ENCODE measurements around the gene NKAIN4. TPM values are rescaled to one million over a fixed set of nuclear protein-coding genes. Genes with fewer than 3 reads are reported as not detected.

Gene NKAIN4
- total RNA-seq, 4 donors from 2014 or later = not detected

GRCh38 chr20:63261795-63262528 lies 7.7 kb upstream of the NKAIN4 start:
- no peaks in the 10 kb centered on the region for H3K4me1 ChIP-seq
- H3K9me3 ChIP-seq = no peaks in the 10 kb centered on the region
- H3K4me3 ChIP-seq = no peak overlapping the region
- no peaks in the 10 kb centered on the region for H3K27me3 ChIP-seq
- no peaks in the 10 kb centered on the region for H3K36me3 ChIP-seq
- no peak overlapping the region for H3K27ac ChIP-seq
- no peak for TF ChIP-seq POLR2A (IDR thresholded peaks at IDR 0.05)
- TF ChIP-seq CTCF (IDR thresholded peaks at IDR 0.05) = no peak
- no peak for DNase-seq

DNA sequence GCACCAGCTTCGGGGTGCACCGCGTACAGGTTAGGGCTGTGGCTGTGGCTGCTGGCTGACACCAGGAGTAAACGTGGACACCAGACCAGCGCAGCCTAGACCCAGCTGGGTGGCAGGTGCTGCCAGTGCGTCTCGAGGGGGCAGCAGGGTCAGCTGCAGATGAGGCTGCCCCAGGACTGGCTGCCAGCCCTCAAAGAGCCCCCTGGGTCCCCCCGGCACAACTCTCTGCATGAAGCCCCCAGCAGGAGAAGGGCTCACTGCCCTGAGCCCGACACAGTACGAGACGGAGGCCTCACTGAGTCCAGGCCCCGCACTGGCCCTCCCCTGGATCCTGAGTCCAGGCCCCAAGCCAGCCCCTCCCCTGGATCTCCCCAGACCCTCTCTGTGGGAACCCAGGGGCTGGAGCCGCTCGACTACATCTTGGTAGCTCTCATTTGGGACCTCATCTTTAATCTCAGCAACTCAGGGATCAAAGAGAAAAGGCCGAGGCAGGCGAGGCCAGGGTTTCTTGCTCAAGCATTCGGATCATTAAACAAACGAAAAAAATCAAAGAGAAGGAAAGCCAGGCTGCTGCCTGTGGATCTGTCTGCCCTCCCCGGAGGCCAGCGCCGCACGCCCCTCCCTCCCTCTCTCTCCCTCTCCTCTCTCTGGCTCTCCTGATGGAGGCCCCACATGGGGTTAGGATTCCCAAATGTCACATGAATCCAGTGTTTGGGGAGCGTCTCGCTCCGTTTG lies 7.0 kb upstream of the NKAIN4 start:
- no peak for DNase-seq
- Histone ChIP-seq H3K36me3 (no peaks in the 10 kb centered on the region), H3K27me3 (no peaks in the 10 kb centered on the region), H3K4me3 (no peak overlapping the region), H3K9me3 (no peaks in the 10 kb centered on the region), H3K27ac (no peak overlapping the region), H3K4me1 (no peaks in the 10 kb centered on the region)
- no peak for TF ChIP-seq CTCF (IDR thresholded peaks at IDR 0.05)
- no peak for TF ChIP-seq POLR2A (IDR thresholded peaks at IDR 0.05)

- Histone ChIP-seq H3K4me3 (no peak overlapping the region), H3K9me3 (no peaks in the 10 kb centered on the region), H3K36me3 (no peaks in the 10 kb centered on the region), H3K4me1 (no peaks in the 10 kb centered on the region), H3K27me3 (no peaks in the 10 kb centered on the region), H3K27ac (no peak overlapping the region)
- DNase-seq = no peak
- TF ChIP-seq CTCF (IDR thresholded peaks at IDR 0.05) (no peak), POLR2A (IDR thresholded peaks at IDR 0.05) (no peak)
These were observed 6.3 kb upstream of the NKAIN4 start for GRCh38 chr20:63260521-63260920.

GRCh38 chr20:63259734-63260460 lies 5.6 kb upstream of the NKAIN4 start:
- H3K4me3 ChIP-seq = no peak overlapping the region
- H3K9me3 ChIP-seq = no peaks in the 10 kb centered on the region
- H3K36me3 ChIP-seq = no peaks in the 10 kb centered on the region
- H3K4me1 ChIP-seq = no peaks in the 10 kb centered on the region
- TF ChIP-seq CTCF (IDR thresholded peaks at IDR 0.05) (no peak), POLR2A (IDR thresholded peaks at IDR 0.05) (no peak)
- H3K27ac ChIP-seq = no peak overlapping the region
- H3K27me3 ChIP-seq = peaks cover 0 to 3% of the 10 kb centered on the region in 2 donors
- no peak for DNase-seq

- TF ChIP-seq POLR2A (IDR thresholded peaks at IDR 0.05) = no peak
- TF ChIP-seq CTCF (IDR thresholded peaks at IDR 0.05) = no peak
- Histone ChIP-seq H3K9me3 (no peaks in the 10 kb centered on the region), H3K4me1 (peaks cover 0 to 8% (median 5%) of the 10 kb centered on the region in 4 donors), H3K27me3 (peaks cover 0 to 15% of the 10 kb centered on the region in 2 donors), H3K4me3 (no peak overlapping the region), H3K27ac (no peak overlapping the region), H3K36me3 (no peaks in the 10 kb centered on the region)
- DNase-seq = no peak
These were observed 4.5 kb upstream of the NKAIN4 start for GRCh38 chr20:63258781-63259180.
